H1 (cell line): ENCODE data around the gene MALT1. TPM values are rescaled to one million over a fixed set of nuclear protein-coding genes. Genes with fewer than 3 reads are reported as not detected.

Experiments
- CTCF ChIA-PET: fragments of 300-600 bp; sonication (Branson Sonifier 250); formaldehyde crosslinking; loops from one replicate; lab custom pipeline; 2021; ENCODE audit not compliant: partially characterized antibody; lab: Charles Lee
- POLR2A ChIA-PET: fragments of 300-600 bp; sonication (Branson Sonifier 250); formaldehyde crosslinking; loops from one replicate; lab custom pipeline; 2021; ENCODE audit warnings: inconsistent platforms; ENCODE audit not compliant: partially characterized antibody; lab: Charles Lee
- DNase-seq, 2 experiments: peaks; one replicate each; pipeline versions ENCODE4 v3.0.0 to v3.0.0-alpha.2; 2010 to 2022; ENCODE audit warnings: low spot score in 2 of 2, low read depth in 1 of 2, mixed read lengths in 1 of 2
- FAIRE-seq: peaks from 2 replicates; lab custom pipeline; 2011; peaks lifted over from hg19 to GRCh38; lab: Jason Lieb, UNC
- H2AFZ ChIP-seq: 2 replicates; pipeline ENCODE4 v1.8.1; 2012; ENCODE audit warnings: low read length, inconsistent platforms
- H2AK5ac ChIP-seq: 2 replicates; pipeline ENCODE4 v1.6.1; 2013; ENCODE audit warnings: low read depth, low read length
- H2BK120ac ChIP-seq: replicated peaks from 2 replicates; pipeline ENCODE3; 2013; ENCODE audit warnings: low read depth, low read length, inconsistent platforms
- H2BK12ac ChIP-seq: 2 replicates; pipeline ENCODE4 v1.6.1; 2013; ENCODE audit warnings: low read depth, low read length
- H2BK15ac ChIP-seq: 2 replicates; pipeline ENCODE4 v1.6.1; 2013; ENCODE audit warnings: low read length
- H2BK20ac ChIP-seq: 2 replicates; pipeline ENCODE4 v1.6.1; 2013; ENCODE audit warnings: low read length
- H2BK5ac ChIP-seq: 2 replicates; pipeline ENCODE4 v1.6.1; 2013; ENCODE audit warnings: low read depth, low read length
- H3K14ac ChIP-seq: 2 replicates; pipeline ENCODE4 v1.6.1; 2013; ENCODE audit warnings: inconsistent platforms; ENCODE audit not compliant: insufficient read length
- H3K18ac ChIP-seq: 2 replicates; pipeline ENCODE4 v1.6.1; 2013; ENCODE audit warnings: low read length; ENCODE audit errors: extremely low read depth
- H3K23ac ChIP-seq: 2 replicates; pipeline ENCODE4 v1.6.1; 2013; ENCODE audit warnings: inconsistent platforms; ENCODE audit not compliant: insufficient read length
- H3K23me2 ChIP-seq: 2 replicates; pipeline ENCODE4 v1.6.1; 2013; ENCODE audit warnings: low read depth, low read length
- H3K27ac ChIP-seq: 2 replicates; pipeline ENCODE4 v1.6.1; 2011; ENCODE audit warnings: low read depth, low read length, inconsistent platforms
- H3K27me3 ChIP-seq, 4 experiments: replicated peaks in 1 of 4; 1 replicate in 1 of 4; 2 replicates in 3 of 4; pipeline versions ENCODE4 v1.6.1 to v1.8.1; 2011 to 2013; ENCODE audit warnings: low read length in 3 of 4, mild to moderate bottlenecking in 3 of 4, inconsistent platforms in 2 of 4, mixed read lengths in 2 of 4, moderate library complexity in 1 of 4; ENCODE audit not compliant: control insufficient read depth in 3 of 4, insufficient read depth in 3 of 4; ENCODE audit errors: extremely low read depth in 1 of 4
- H3K36me3 ChIP-seq, 4 experiments: 2 replicates each; pipeline versions ENCODE4 v1.6.1 to v1.8.1; 2011 to 2013; ENCODE audit warnings: mild to moderate bottlenecking in 4 of 4, low read length in 3 of 4, moderate library complexity in 2 of 4, control low read depth in 1 of 4, inconsistent platforms in 1 of 4; ENCODE audit not compliant: insufficient read depth in 4 of 4, control insufficient read depth in 2 of 4
- H3K4ac ChIP-seq: replicated peaks from 2 replicates; pipeline ENCODE3; 2013; ENCODE audit warnings: low read length, low read depth, mixed read lengths, inconsistent platforms; ENCODE audit not compliant: insufficient read length
- H3K4me1 ChIP-seq, 4 experiments: replicated peaks in 1 of 4; 1 replicate in 1 of 4; 2 replicates in 3 of 4; pipeline versions ENCODE4 v1.6.1 to v1.8.1; 2011 to 2013; ENCODE audit warnings: low read length in 3 of 4, inconsistent platforms in 2 of 4, mixed read lengths in 1 of 4; ENCODE audit not compliant: insufficient read depth in 4 of 4, control insufficient read depth in 3 of 4
- H3K4me2 ChIP-seq, 2 experiments: 2 replicates each; pipeline versions ENCODE4 v1.6.1 to v1.8.1; 2011 to 2013; ENCODE audit warnings: low read depth in 2 of 2, low read length in 2 of 2, control low read depth in 1 of 2, inconsistent platforms in 1 of 2, mild to moderate bottlenecking in 1 of 2; ENCODE audit not compliant: insufficient read depth in 1 of 2
- H3K4me3 ChIP-seq, 4 experiments: fragments of 200-600, 300-600 bp in 1 of 4; sonication (generic), shearing (Covaris generic), sonication (Bioruptor Twin) in 1 of 4; 2 replicates each; pipeline versions ENCODE4 v1.5.1 to v1.8.1; 2011 to 2016; ENCODE audit warnings: low read length in 4 of 4, low read depth in 3 of 4, control low read depth in 2 of 4, inconsistent platforms in 2 of 4, mild to moderate bottlenecking in 2 of 4, mixed read lengths in 1 of 4, moderate library complexity in 1 of 4; ENCODE audit not compliant: insufficient read depth in 2 of 4; ENCODE audit errors: extremely low read depth in 1 of 4
- H3K56ac ChIP-seq: replicated peaks from 2 replicates; pipeline ENCODE3; 2013; ENCODE audit warnings: low read depth, mild to moderate bottlenecking, mixed read lengths, low read length, inconsistent platforms; ENCODE audit not compliant: insufficient read length
- H3K79me1 ChIP-seq: 2 replicates; pipeline ENCODE4 v1.6.1; 2013; ENCODE audit warnings: low read depth, low read length, control low read depth
- H3K79me2 ChIP-seq, 2 experiments: 2 replicates each; pipeline versions ENCODE4 v1.6.1 to v1.8.1; 2012 to 2013; ENCODE audit warnings: low read length in 2 of 2, mild to moderate bottlenecking in 2 of 2, inconsistent platforms in 1 of 2; ENCODE audit not compliant: insufficient read depth in 2 of 2, control insufficient read depth in 1 of 2
- H3K9ac ChIP-seq, 4 experiments: replicated peaks in 1 of 4; 1 replicate in 1 of 4; 2 replicates in 3 of 4; pipeline versions ENCODE4 v1.6.1 to v1.8.1; 2011 to 2013; ENCODE audit warnings: low read depth in 3 of 4, low read length in 3 of 4, control low read depth in 2 of 4, mild to moderate bottlenecking in 2 of 4, moderate library complexity in 2 of 4, inconsistent platforms in 1 of 4; ENCODE audit errors: extremely low read depth in 1 of 4
- H3K9me3 ChIP-seq, 2 experiments: 2 replicates each; pipeline versions ENCODE4 v1.6.1 to v1.8.1; 2012 to 2013; ENCODE audit warnings: mild to moderate bottlenecking in 2 of 2, moderate library complexity in 2 of 2, control low read depth in 1 of 2, inconsistent platforms in 1 of 2, low read depth in 1 of 2, low read length in 1 of 2, mixed read lengths in 1 of 2; ENCODE audit not compliant: insufficient read depth in 2 of 2
- H4K20me1 ChIP-seq, 2 experiments: replicated peaks in 1 of 2; 2 replicates each; pipeline versions ENCODE3 to v1.8.1; 2011 to 2013; ENCODE audit warnings: inconsistent platforms in 2 of 2, low read length in 2 of 2, mild to moderate bottlenecking in 1 of 2; ENCODE audit not compliant: insufficient read depth in 2 of 2, control insufficient read depth in 1 of 2
- H4K5ac ChIP-seq: 2 replicates; pipeline ENCODE4 v1.6.1; 2013; ENCODE audit warnings: low read length, low read depth, mixed read lengths, inconsistent platforms; ENCODE audit not compliant: insufficient read length
- H4K8ac ChIP-seq: 2 replicates; pipeline ENCODE4 v1.8.0; 2013; ENCODE audit warnings: mild to moderate bottlenecking, moderate library complexity, low read length, inconsistent platforms; ENCODE audit not compliant: insufficient read depth; ENCODE audit errors: extremely low read depth
- H4K91ac ChIP-seq: replicated peaks from 2 replicates; pipeline ENCODE3; 2013; ENCODE audit warnings: low read length, mixed read lengths, inconsistent platforms; ENCODE audit not compliant: insufficient read length
- BRCA1 ChIP-seq: IDR thresholded peaks from 2 replicates; pipeline ENCODE4 v1.6.1; 2012; ENCODE audit warnings: low read depth, low read length, improper control_type of control experiment
- CBX8 ChIP-seq: fragments of 300-800, 300-1000 bp; sonication (generic); IDR thresholded peaks from 2 replicates; pipeline ENCODE4 v1.7.1; 2016; ENCODE audit warnings: low read depth, low read length, borderline replicate concordance
- HDAC2 ChIP-seq, 2 experiments: fragments of 300-600 bp in 1 of 2; sonication (generic) in 1 of 2; IDR thresholded peaks; 2 replicates each; pipeline ENCODE4 v1.6.1; 2011 to 2012; ENCODE audit warnings: low read depth in 2 of 2, low read length in 2 of 2, mild to moderate bottlenecking in 2 of 2, moderate library complexity in 2 of 2, borderline replicate concordance in 1 of 2, inconsistent platforms in 1 of 2
- POLR2A ChIP-seq, 2 experiments: IDR thresholded peaks; 1 replicate in 1 of 2; 2 replicates in 1 of 2; pipeline ENCODE4 v1.6.1; 2011; ENCODE audit warnings: low read depth in 2 of 2, low read length in 2 of 2, mild to moderate bottlenecking in 2 of 2; ENCODE audit errors: control extremely low read depth in 1 of 2
- POLR2AphosphoS5 ChIP-seq: IDR thresholded peaks from 2 replicates; pipeline ENCODE4 v1.6.1; 2011; ENCODE audit warnings: low read depth, low read length
- POU5F1 ChIP-seq: IDR thresholded peaks from 2 replicates; pipeline ENCODE4 v1.6.1; 2011; ENCODE audit warnings: low read depth, mild to moderate bottlenecking, low read length, moderate library complexity
- SIN3A ChIP-seq, 2 experiments: IDR thresholded peaks in 1 of 2; conservative IDR thresholded peaks in 1 of 2; 2 replicates each; pipeline ENCODE4 v1.6.1; 2011 to 2012; ENCODE audit warnings: low read length in 2 of 2, improper control_type of control experiment in 1 of 2, low read depth in 1 of 2, mild to moderate bottlenecking in 1 of 2
- TBP ChIP-seq: IDR thresholded peaks from 2 replicates; pipeline ENCODE4 v1.6.1; 2011; ENCODE audit warnings: low read depth, low read length, improper control_type of control experiment
- WGBS, 2 experiments: shearing (Covaris generic) in 1 of 2; methylation state at CpG; one replicate each; pipeline versions ENCODE4 v1.1.6 to v1.1.7; 2013 to 2015; ENCODE audit warnings: low lambda C conversion rate in 2 of 2, mixed read lengths in 2 of 2, inconsistent platforms in 1 of 2, low coverage in 1 of 2, missing lambda C conversion rate in 1 of 2; ENCODE audit not compliant: insufficient replicate concordance in 2 of 2, insufficient coverage in 1 of 2, insufficient read length in 1 of 2; ENCODE audit errors: extremely low coverage in 1 of 2, missing lambda C conversion rate in 1 of 2; 5-methylcytosine and 5-hydroxymethylcytosine counted together
- polyA plus RNA-seq, 7 experiments: library from polyadenylated mRNA; depleted of rRNA in 3 of 7; stranded (reverse) in 5 of 7; unstranded in 2 of 7; fragments of >200 nt in 5 of 7; fragments of 200-250 nt in 2 of 7; gene quantifications; 1 replicate in 5 of 7; 2 replicates in 1 of 7; 4 replicates in 1 of 7; pipeline versions ENCODE4 v1.2.1 to v1.2.3, GENCODE V29; 2011 to 2013; ENCODE audit warnings: missing spikeins in 2 of 7, mixed read lengths in 2 of 7
- total RNA-seq: library from RNA; stranded (reverse); fragmentation: NEBNext Ultra II Directional; extraction: Animal tissue kit (Norgen Biotek cat#: 25700); gene quantifications from 2 replicates; pipeline ENCODE4 v1.2.1, GENCODE V29; 2021
- TF ChIP-seq, protein P1 (sequence below): IDR thresholded peaks from 2 replicates; pipeline ENCODE4 v1.6.1; 2012; ENCODE audit warnings: inconsistent platforms

MALT1 gene
- total and polyA plus RNA-seq, 2 of the 8 experiments (the other 6 are each of a cell fraction or from before 2014, with no cell fraction given), result 10.7 to 25.9 TPM

DNA sequence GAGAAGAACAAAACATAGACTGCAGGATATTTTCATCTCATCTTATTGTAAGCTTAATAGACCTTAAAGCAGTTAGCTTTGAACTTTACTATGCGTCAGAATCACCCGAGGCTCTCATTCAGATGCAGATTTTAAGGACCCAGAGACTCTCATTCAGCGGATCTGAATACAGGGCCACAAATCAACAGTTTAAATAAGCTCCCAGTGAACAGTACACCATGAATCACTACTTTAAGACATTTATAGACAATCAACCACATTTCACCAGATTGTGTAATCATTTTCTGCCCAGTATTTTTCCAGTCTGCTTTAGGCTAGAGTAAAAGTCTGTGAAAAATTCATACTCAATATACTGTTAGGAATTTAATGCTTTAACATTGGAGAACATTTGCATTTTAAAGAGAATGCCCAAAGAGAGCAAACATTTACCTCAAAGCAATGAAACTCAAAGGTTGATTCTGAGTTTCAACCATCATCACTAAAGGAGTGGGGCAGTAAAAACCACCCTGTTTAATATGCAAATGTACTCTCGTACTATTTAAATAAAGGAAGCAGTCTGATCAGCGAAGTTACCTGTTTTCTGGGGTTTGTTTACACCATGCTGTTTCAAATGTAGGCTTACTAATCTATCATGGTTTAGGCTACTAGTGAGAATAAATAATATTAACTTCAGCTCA, 31.4 kb upstream of the MALT1 start:
- FAIRE-seq (no peak), DNase-seq (no peak)
- Histone ChIP-seq H4K5ac (peak overlapping the region; percentile 77), H3K27ac (peak overlapping the region; percentile 8; the same call in 1 of the 2 replicates), H2AK5ac (no peak overlapping the region), H2BK20ac (no peak overlapping the region), H3K23ac (no peak overlapping the region), H4K8ac (no peak overlapping the region), H3K18ac (no peak overlapping the region; the same call in 1 of the 2 replicates), H2BK12ac (no peak overlapping the region), H3K4me1 (peaks cover 9 to 17% (median 12%) of the 10 kb centered on the region in 4 experiments; a peak in 6 of 7 replicates), H3K36me3 (no peaks in the 10 kb centered on the region), H4K20me1 (no peaks in the 10 kb centered on the region), H3K4me2 (peak overlapping the region; percentile 41 to 52), H2BK5ac (no peak overlapping the region), H3K9ac (no peak overlapping the region), H3K4ac (no peak overlapping the region), H2BK15ac (no peak overlapping the region), H3K79me1 (no peaks in the 10 kb centered on the region), H3K56ac (no peak overlapping the region), H2AFZ (no peak overlapping the region), H2BK120ac (no peak overlapping the region), H4K91ac (no peak overlapping the region), H3K9me3 (no peaks in the 10 kb centered on the region), H3K14ac (no peak overlapping the region), H3K79me2 (no peaks in the 10 kb centered on the region), H3K4me3 (peak overlapping the region in 1 of 4 experiments; percentile 43; a peak in 1 of 8 replicates), H3K23me2 (no peaks in the 10 kb centered on the region; the same call in 1 of the 2 replicates), H3K27me3 (peaks cover 0 to 1% (median 0%) of the 10 kb centered on the region in 4 experiments; a peak in 2 of 7 replicates)
- ChIA-PET CTCF (interaction anchor here (0.9 to 1.6 kb wide), 4 partner anchors 8 to 124 kb away, joined by 3 to 5 read pairs (median 4); no protein-coding TSS in a partner anchor), POLR2A (interaction anchor here (1.1 to 1.5 kb wide), 3 partner anchors 8 to 33 kb away, joined by 3 to 4 read pairs (median 4); partner anchors contain the start of gene ALPK2)
- 8% methylated on average over 5 of the region's 5 CpGs; no CpG with 5 or more reads in 1 of the 2 experiments for WGBS, 2 experiments
- no peak for TF ChIP-seq TBP
- TF ChIP-seq, protein P1, sequence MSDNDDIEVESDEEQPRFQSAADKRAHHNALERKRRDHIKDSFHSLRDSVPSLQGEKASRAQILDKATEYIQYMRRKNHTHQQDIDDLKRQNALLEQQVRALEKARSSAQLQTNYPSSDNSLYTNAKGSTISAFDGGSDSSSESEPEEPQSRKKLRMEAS, result no peak
- no peak for TF ChIP-seq BRCA1
- peak; percentile 27; the same call in 1 of the 2 replicates for TF ChIP-seq POU5F1
- TF ChIP-seq POLR2A (IDR thresholded peaks at IDR 0.05; ENCODE audit: control extremely low read depth in 1 of 2, low read depth in 2 of 2, low read length in 2 of 2), result no peak
- TF ChIP-seq CBX8, result no peak
- TF ChIP-seq POLR2AphosphoS5, result no peak
- TF ChIP-seq SIN3A (conservative IDR thresholded peaks at IDR 0.05 in 1 of 2, IDR thresholded peaks at IDR 0.05 in 1 of 2; ENCODE audit: low read depth in 1 of 2, low read length in 2 of 2), result no peak
- TF ChIP-seq HDAC2 (IDR thresholded peaks at IDR 0.05; ENCODE audit: borderline replicate concordance in 1 of 2, low read depth in 2 of 2, low read length in 2 of 2), result 0 out of 4 replicates have a peak, but pooled peaks of 1 of the 2 experiments have one; percentile 53
